Hepatocyte (in vitro differentiated cells): ENCODE measurements around the gene PLAAT5.

Experiments used
- EZH2 ChIP-seq: fragments of 200-600 bp; sonication (generic); IDR thresholded peaks from 2 replicates; pipeline ENCODE4 v1.6.1; 2016; ENCODE audit warnings: antibody characterized with exemption, mild to moderate bottlenecking, borderline replicate concordance
- EZH2phosphoT487 ChIP-seq: fragments of 200-600 bp; sonication (generic); IDR thresholded peaks from one replicate; pipeline ENCODE4 v1.6.1; 2018; ENCODE audit warnings: antibody characterized with exemption, mild to moderate bottlenecking, low read depth, moderate library complexity; ENCODE audit not compliant: unreplicated experiment, severe bottlenecking
- TF ChIP-seq, protein P1 (sequence below): fragments of 200-600 bp; sonication (generic); IDR thresholded peaks from 2 replicates; pipeline ENCODE4 v1.5.1; 2016; ENCODE audit warnings: antibody characterized with exemption, mild to moderate bottlenecking; ENCODE audit not compliant: poor library complexity

DNA sequence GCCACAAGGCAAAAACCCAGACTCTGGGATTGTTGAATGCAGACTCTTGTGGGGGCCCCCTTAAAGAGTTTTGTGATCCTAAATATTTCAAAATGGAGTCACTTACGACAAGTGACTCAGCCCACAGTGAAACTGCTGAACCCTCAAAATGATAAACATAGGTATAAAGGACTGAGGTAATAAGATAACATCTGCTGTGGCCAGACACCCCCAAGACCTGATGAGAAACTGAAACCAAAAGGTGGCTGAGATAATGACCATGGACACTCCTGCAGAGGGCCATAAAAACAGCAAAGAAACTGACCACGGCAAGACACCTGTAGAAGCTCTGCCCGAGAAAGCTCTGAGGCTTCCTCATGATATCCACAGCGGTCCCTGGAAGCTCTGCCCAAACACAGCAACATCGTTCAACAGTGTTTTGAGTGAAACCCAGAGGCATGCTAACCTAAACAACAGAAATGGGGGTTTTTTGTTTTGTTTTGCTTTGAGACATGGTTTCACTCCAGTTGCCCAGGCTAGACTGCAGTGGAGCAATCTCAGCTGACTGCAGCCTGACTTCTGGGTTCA is 44.0 kb upstream of the PLAAT5 start:
- TF ChIP-seq, protein P1, sequence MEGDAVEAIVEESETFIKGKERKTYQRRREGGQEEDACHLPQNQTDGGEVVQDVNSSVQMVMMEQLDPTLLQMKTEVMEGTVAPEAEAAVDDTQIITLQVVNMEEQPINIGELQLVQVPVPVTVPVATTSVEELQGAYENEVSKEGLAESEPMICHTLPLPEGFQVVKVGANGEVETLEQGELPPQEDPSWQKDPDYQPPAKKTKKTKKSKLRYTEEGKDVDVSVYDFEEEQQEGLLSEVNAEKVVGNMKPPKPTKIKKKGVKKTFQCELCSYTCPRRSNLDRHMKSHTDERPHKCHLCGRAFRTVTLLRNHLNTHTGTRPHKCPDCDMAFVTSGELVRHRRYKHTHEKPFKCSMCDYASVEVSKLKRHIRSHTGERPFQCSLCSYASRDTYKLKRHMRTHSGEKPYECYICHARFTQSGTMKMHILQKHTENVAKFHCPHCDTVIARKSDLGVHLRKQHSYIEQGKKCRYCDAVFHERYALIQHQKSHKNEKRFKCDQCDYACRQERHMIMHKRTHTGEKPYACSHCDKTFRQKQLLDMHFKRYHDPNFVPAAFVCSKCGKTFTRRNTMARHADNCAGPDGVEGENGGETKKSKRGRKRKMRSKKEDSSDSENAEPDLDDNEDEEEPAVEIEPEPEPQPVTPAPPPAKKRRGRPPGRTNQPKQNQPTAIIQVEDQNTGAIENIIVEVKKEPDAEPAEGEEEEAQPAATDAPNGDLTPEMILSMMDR, result no peak
- TF ChIP-seq EZH2, result no peak
- no peak for TF ChIP-seq EZH2phosphoT487
